Panc1 (cell line): Measurements from ENCODE around the gene NDUFV2. TPM values are rescaled to one million over a fixed set of nuclear protein-coding genes. Genes with fewer than 3 reads are reported as not detected.

Experiments
- ATAC-seq: fragments of 200-7000 bp; cut with Tn5 transposase; 2 replicates; pipeline ENCODE4 v1.9.1; 2020; ENCODE audit warnings: mild to moderate bottlenecking, moderate library complexity
- BruUV-seq: library from RNA; stranded (reverse); fragments of 400-500 nt; replicated peaks from 2 replicates; lab custom pipeline; 2021; lab: Mats Ljungman, UMichigan
- CTCF ChIA-PET: fragments of 300-600 bp; sonication (Branson Sonifier 250); formaldehyde crosslinking; loops from one replicate; lab custom pipeline; 2022; ENCODE audit warnings: antibody characterized with exemption; lab: Charles Lee
- POLR2A ChIA-PET: fragments of 300-600 bp; sonication (Branson Sonifier 250); formaldehyde crosslinking; loops from one replicate; lab custom pipeline; 2022; ENCODE audit warnings: antibody characterized with exemption; lab: Charles Lee
- DNase-seq: peaks from one replicate; pipeline ENCODE4 v3.0.0-alpha.2; 2010; ENCODE audit warnings: low read depth, low spot score
- H3K27ac ChIP-seq: 2 replicates; pipeline ENCODE4 v1.5.1; 2011; ENCODE audit warnings: mild to moderate bottlenecking, low read length, inconsistent platforms
- H3K27me3 ChIP-seq: fragments of 200-500 bp; sonication (Bioruptor generic); 2 replicates; pipeline ENCODE4 v1.6.0; 2014; ENCODE audit warnings: low read length, inconsistent platforms; ENCODE audit not compliant: control insufficient read depth, insufficient read depth
- H3K36me3 ChIP-seq: fragments of 200-500 bp; sonication (Bioruptor generic); 2 replicates; pipeline ENCODE4 v1.5.1; 2014; ENCODE audit warnings: inconsistent platforms, mild to moderate bottlenecking, low read length, moderate library complexity; ENCODE audit not compliant: control insufficient read depth, insufficient read depth
- H3K4me1 ChIP-seq: 2 replicates; pipeline ENCODE4 v1.5.1; 2011; ENCODE audit warnings: inconsistent platforms, mild to moderate bottlenecking, low read length, moderate library complexity; ENCODE audit not compliant: control insufficient read depth, insufficient read depth
- H3K4me3 ChIP-seq, 2 experiments: 2 replicates each; pipeline ENCODE4 v1.5.1; 2011 to 2012; ENCODE audit warnings: low read depth in 2 of 2, low read length in 2 of 2, mild to moderate bottlenecking in 2 of 2, inconsistent platforms in 1 of 2, moderate library complexity in 1 of 2
- H3K9me3 ChIP-seq: fragments of 200-500 bp; sonication (Bioruptor generic); 2 replicates; pipeline ENCODE4 v1.5.1; 2014; ENCODE audit warnings: low read depth, mild to moderate bottlenecking, inconsistent platforms, low read length, moderate library complexity; ENCODE audit not compliant: control insufficient read depth, insufficient read depth
- CTCF ChIP-seq: fragments of 450-650 bp; IDR thresholded peaks from 2 replicates; pipeline ENCODE4 v1.5.1; 2017; ENCODE audit warnings: mild to moderate bottlenecking
- POLR2AphosphoS5 ChIP-seq: IDR thresholded peaks from 2 replicates; pipeline ENCODE4 v1.6.1; 2012; ENCODE audit warnings: mild to moderate bottlenecking, low read depth, low read length, moderate library complexity
- REST ChIP-seq, 2 experiments: IDR thresholded peaks; 2 replicates each; pipeline ENCODE4 v1.6.1; 2011 to 2012; ENCODE audit warnings: low read depth in 2 of 2, control low read depth in 1 of 2, low read length in 1 of 2, mild to moderate bottlenecking in 1 of 2, moderate library complexity in 1 of 2; ENCODE audit not compliant: insufficient read depth in 1 of 2
- SIN3A ChIP-seq: IDR thresholded peaks from 2 replicates; pipeline ENCODE4 v1.6.1; 2012; ENCODE audit warnings: low read depth, mild to moderate bottlenecking, low read length, moderate library complexity, borderline replicate concordance; ENCODE audit not compliant: insufficient read depth
- TCF7L2 ChIP-seq: IDR thresholded peaks from 2 replicates; pipeline ENCODE4 v1.6.1; 2011; ENCODE audit warnings: mild to moderate bottlenecking, low read depth, low read length, inconsistent platforms
- in situ Hi-C: cut with HindIII; loops from 2 replicates; pipeline ENCODE4 v1.10.0; 2016; ENCODE audit warnings: low sequenced_read_pairs, low pct_unique_long_range_greater_than_20kb
- intact Hi-C: fragments of 100-400 bp; cut with micrococcal nuclease; formaldehyde crosslinking; loops from one replicate; pipeline ENCODE4 v1.10.0; 2022; ENCODE audit not compliant: unreplicated experiment
- total RNA-seq: library from RNA; stranded (reverse); gene quantifications from one replicate; pipeline ENCODE4 v1.2.1, GENCODE V29; 2021; ENCODE audit not compliant: unreplicated experiment

Gene NDUFV2
- total RNA-seq, 1 experiment from 2014 or later: 157 TPM

GRCh38 chr18:9126337-9126736 lies 23.8 kb downstream of the NDUFV2 start:
- Histone ChIP-seq H3K4me1 (no peaks in the 10 kb centered on the region), H3K36me3 (peaks cover 53% of the 10 kb centered on the region), H3K9me3 (no peaks in the 10 kb centered on the region), H3K4me3 (no peak overlapping the region), H3K27ac (no peak overlapping the region), H3K27me3 (no peaks in the 10 kb centered on the region)
- ATAC-seq: no peak
- TF ChIP-seq CTCF (no peak), TCF7L2 (no peak), REST (IDR thresholded peaks at IDR 0.05; ENCODE audit: insufficient read depth in 1 of 2, low read depth in 2 of 2, low read length in 1 of 2) (no peak), SIN3A (no peak), POLR2AphosphoS5 (no peak)
- intact Hi-C loops: no loop called here
- CTCF ChIA-PET: interaction anchor here (0.6 kb wide), 1 partner anchor 10 kb away, joined by 4 read pairs; no protein-coding TSS in a partner anchor
- no TSS peak for BruUV-seq
- DNase-seq: no peak
- POLR2A ChIA-PET: no interaction called here
- in situ Hi-C loops: no loop called here

GRCh38 chr18:9130195-9130594 lies 27.7 kb downstream of the NDUFV2 start:
- Histone ChIP-seq H3K27ac (no peak overlapping the region), H3K4me3 (no peak overlapping the region), H3K36me3 (peaks cover 41% of the 10 kb centered on the region), H3K9me3 (no peaks in the 10 kb centered on the region), H3K4me1 (peaks cover 9% of the 10 kb centered on the region; the same call in 1 of the 2 replicates), H3K27me3 (no peaks in the 10 kb centered on the region)
- ChIA-PET POLR2A (interaction anchor here (0.6 kb wide), 1 partner anchor 122 kb away, joined by 5 read pairs; no protein-coding TSS in a partner anchor), CTCF (no interaction called here)
- no peak for TF ChIP-seq TCF7L2
- no peak for TF ChIP-seq REST (IDR thresholded peaks at IDR 0.05; ENCODE audit: insufficient read depth in 1 of 2, low read depth in 2 of 2, low read length in 1 of 2)
- no peak for TF ChIP-seq SIN3A
- no peak for TF ChIP-seq CTCF
- TF ChIP-seq POLR2AphosphoS5: no peak
- in situ Hi-C loops (no loop called here), intact Hi-C loops (no loop called here)
- DNase-seq: no peak
- no TSS peak for BruUV-seq
- ATAC-seq: no peak
